H9 (cell line): Measurements from ENCODE around the gene RALGAPA2. TPM values are rescaled to one million over a fixed set of nuclear protein-coding genes. Genes with fewer than 3 reads are reported as not detected.

ENCODE experiments used
- DNase-seq: peaks from one replicate; pipeline ENCODE4 v3.0.0-alpha.2; 2017
- H2AFZ ChIP-seq: one replicate; pipeline ENCODE4 v1.6.1; 2013; ENCODE audit warnings: mild to moderate bottlenecking, low read length, control low read depth, moderate library complexity
- H2AK5ac ChIP-seq: 2 replicates; pipeline ENCODE4 v1.6.1; 2013; ENCODE audit warnings: low read length, control low read depth, mixed read lengths; ENCODE audit not compliant: insufficient read length
- H2BK120ac ChIP-seq: one replicate; pipeline ENCODE4 v1.6.1; 2013; ENCODE audit warnings: low read depth, mild to moderate bottlenecking, low read length, control low read depth, inconsistent platforms; ENCODE audit not compliant: poor library complexity, severe bottlenecking
- H2BK12ac ChIP-seq: 2 replicates; pipeline ENCODE4 v1.6.1; 2013; ENCODE audit warnings: low read length, control low read depth, mixed read lengths, low read depth; ENCODE audit not compliant: insufficient read length
- H2BK15ac ChIP-seq: 2 replicates; pipeline ENCODE4 v1.6.1; 2013; ENCODE audit warnings: low read depth, low read length, control low read depth
- H2BK20ac ChIP-seq: one replicate; pipeline ENCODE4 v1.6.1; 2013; ENCODE audit warnings: low read depth, mild to moderate bottlenecking, low read length, control low read depth, inconsistent platforms; ENCODE audit not compliant: poor library complexity, severe bottlenecking
- H2BK5ac ChIP-seq: 2 replicates; pipeline ENCODE4 v1.6.1; 2013; ENCODE audit warnings: low read length, control low read depth, mixed read lengths; ENCODE audit not compliant: insufficient read length
- H3K14ac ChIP-seq: 2 replicates; pipeline ENCODE4 v1.6.1; 2013; ENCODE audit warnings: low read length, control low read depth; ENCODE audit not compliant: insufficient read depth
- H3K18ac ChIP-seq: 2 replicates; pipeline ENCODE4 v1.6.1; 2013; ENCODE audit warnings: low read depth, mild to moderate bottlenecking, mixed read lengths, low read length, control low read depth; ENCODE audit not compliant: insufficient read length
- H3K23ac ChIP-seq: 2 replicates; pipeline ENCODE4 v1.6.1; 2013; ENCODE audit warnings: low read length, control low read depth, mixed read lengths, low read depth; ENCODE audit not compliant: insufficient read length
- H3K23me2 ChIP-seq: 2 replicates; pipeline ENCODE4 v1.6.1; 2013; ENCODE audit warnings: low read depth, mild to moderate bottlenecking, mixed read lengths, low read length, control low read depth; ENCODE audit not compliant: insufficient read length, poor library complexity, severe bottlenecking
- H3K27ac ChIP-seq: 2 replicates; pipeline ENCODE4 v1.5.1; 2013; ENCODE audit warnings: low read length, control low read depth, mixed read lengths, low read depth; ENCODE audit not compliant: insufficient read length
- H3K27me3 ChIP-seq: 2 replicates; pipeline ENCODE4 v1.6.1; 2013; ENCODE audit warnings: low read length, control low read depth, inconsistent platforms; ENCODE audit not compliant: insufficient read depth
- H3K4ac ChIP-seq: 2 replicates; pipeline ENCODE4 v1.6.1; 2013; ENCODE audit warnings: low read depth, mild to moderate bottlenecking, control low read depth, inconsistent platforms, low read length, moderate library complexity
- H3K4me1 ChIP-seq: 2 replicates; pipeline ENCODE4 v1.6.1; 2013; ENCODE audit warnings: low read length, control low read depth, inconsistent platforms; ENCODE audit not compliant: insufficient read depth
- H3K4me2 ChIP-seq: 2 replicates; pipeline ENCODE4 v1.6.1; 2013; ENCODE audit warnings: low read length, control low read depth, mixed read lengths; ENCODE audit not compliant: insufficient read length, insufficient read depth
- H3K56ac ChIP-seq: 2 replicates; pipeline ENCODE4 v1.6.1; 2013; ENCODE audit warnings: low read depth, mild to moderate bottlenecking, mixed read lengths, low read length, control low read depth; ENCODE audit not compliant: insufficient read length
- H3K79me1 ChIP-seq: 2 replicates; pipeline ENCODE4 v1.6.1; 2013; ENCODE audit warnings: low read depth, mild to moderate bottlenecking, moderate library complexity, low read length, control low read depth, inconsistent platforms; ENCODE audit not compliant: insufficient read depth, poor library complexity, severe bottlenecking
- H3K79me2 ChIP-seq: 2 replicates; pipeline ENCODE4 v1.6.1; 2013; ENCODE audit warnings: low read length, control low read depth, inconsistent platforms; ENCODE audit not compliant: insufficient read depth
- H3K9ac ChIP-seq: 2 replicates; pipeline ENCODE4 v1.6.1; 2013; ENCODE audit warnings: low read length, control low read depth, mixed read lengths; ENCODE audit not compliant: insufficient read length; ENCODE audit errors: extremely low read depth
- H3K9me3 ChIP-seq: one replicate; pipeline ENCODE4 v1.6.1; 2013; ENCODE audit warnings: low read depth, low read length, inconsistent platforms; ENCODE audit not compliant: control insufficient read depth
- H3T11ph ChIP-seq: one replicate; pipeline ENCODE4 v1.6.1; 2013; ENCODE audit warnings: mild to moderate bottlenecking, low read length, control low read depth, inconsistent platforms
- H4K20me1 ChIP-seq: one replicate; pipeline ENCODE4 v1.6.1; 2013; ENCODE audit not compliant: control insufficient read depth, insufficient read length, insufficient read depth
- H4K5ac ChIP-seq: 2 replicates; pipeline ENCODE4 v1.6.1; 2013; ENCODE audit warnings: low read depth, mild to moderate bottlenecking, mixed read lengths, low read length, control low read depth; ENCODE audit not compliant: insufficient read length
- H4K8ac ChIP-seq: replicated peaks from 2 replicates; pipeline ENCODE4 v1.6.1; 2013; ENCODE audit warnings: low read length, control low read depth, mixed read lengths, low read depth; ENCODE audit not compliant: insufficient read length
- H4K91ac ChIP-seq: 2 replicates; pipeline ENCODE4 v1.6.1; 2013; ENCODE audit warnings: low read depth, mild to moderate bottlenecking, moderate library complexity, mixed read lengths, low read length, control low read depth; ENCODE audit not compliant: insufficient read length
- H3K27ac Mint-ChIP-seq, 3 experiments: 2 replicates in 2 of 3; 3 replicates in 1 of 3; pipeline ENCODE4 v1.8.0; 2020 to 2021; ENCODE audit warnings: mixed read lengths in 3 of 3, mild to moderate bottlenecking in 1 of 3, moderate library complexity in 1 of 3
- H3K27me3 Mint-ChIP-seq: 2 replicates; pipeline ENCODE4 v1.8.0; 2021; ENCODE audit warnings: low read depth, mild to moderate bottlenecking, moderate library complexity, mixed read lengths
- H3K36me3 Mint-ChIP-seq, 3 experiments: 2 replicates in 2 of 3; 3 replicates in 1 of 3; pipeline ENCODE4 v1.8.0; 2020 to 2021; ENCODE audit warnings: low read depth in 3 of 3, mixed read lengths in 3 of 3; ENCODE audit not compliant: insufficient read depth in 1 of 3
- H3K4me1 Mint-ChIP-seq, 2 experiments: 2 replicates each; pipeline ENCODE4 v1.8.0; 2020; ENCODE audit warnings: mixed read lengths in 2 of 2
- H3K4me3 Mint-ChIP-seq, 2 experiments: 2 replicates in 1 of 2; 3 replicates in 1 of 2; pipeline ENCODE4 v1.8.0; 2020 to 2021; ENCODE audit warnings: mild to moderate bottlenecking in 2 of 2, mixed read lengths in 2 of 2, moderate library complexity in 1 of 2
- H3K9me3 Mint-ChIP-seq, 2 experiments: 2 replicates in 1 of 2; 3 replicates in 1 of 2; pipeline ENCODE4 v1.8.0; 2020; ENCODE audit warnings: mild to moderate bottlenecking in 2 of 2, mixed read lengths in 2 of 2, moderate library complexity in 1 of 2
- CTCF ChIP-seq: fragments of 200-600 bp; sonication (generic); conservative IDR thresholded peaks from 3 replicates; pipeline ENCODE4 v1.8.0; 2021; ENCODE audit warnings: antibody characterized with exemption, mild to moderate bottlenecking
- WGBS: extraction: QIAGEN DNeasy Blood & Tissue Kit; methylation state at CpG from one replicate; pipeline ENCODE4 v1.1.7; 2013; ENCODE audit warnings: missing lambda C conversion rate, low lambda C conversion rate, mixed read lengths; ENCODE audit not compliant: insufficient read length; ENCODE audit errors: extremely low coverage; 5-methylcytosine and 5-hydroxymethylcytosine counted together
- total RNA-seq: library from RNA; stranded (reverse); gene quantifications from 2 replicates; pipeline ENCODE4 v1.2.1, GENCODE V29; 2021

RALGAPA2 gene
- total RNA-seq, 1 experiment from 2014 or later = 16.6 TPM

GRCh38 chr20:20554951-20555350 is 157.5 kb downstream of the RALGAPA2 start:
- no peaks in the 10 kb centered on the region for H3K27me3 ChIP-seq
- H3K4me3 Mint-ChIP-seq = no peak overlapping the region
- no peaks in the 10 kb centered on the region for H3K79me1 ChIP-seq
- H3K27me3 Mint-ChIP-seq = no peaks in the 10 kb centered on the region
- H3K9me3 ChIP-seq = peaks cover 4% of the 10 kb centered on the region
- no peak overlapping the region for H3K9ac ChIP-seq
- no peak overlapping the region for H3K23ac ChIP-seq
- H2BK15ac ChIP-seq = no peak overlapping the region
- no peak for TF ChIP-seq CTCF
- no peak overlapping the region for H3K18ac ChIP-seq
- no peak for DNase-seq
- H2BK5ac ChIP-seq = no peak overlapping the region
- peaks cover 0 to 4% of the 10 kb centered on the region in 2 experiments; a peak in 2 of 5 replicates for H3K9me3 Mint-ChIP-seq
- no CpG with 5 or more reads among the region's 2 CpGs for WGBS
- no peak overlapping the region for H4K5ac ChIP-seq
- H3K27ac Mint-ChIP-seq = no peak overlapping the region
- no peak overlapping the region for H3K4me2 ChIP-seq
- no peak overlapping the region for H3K56ac ChIP-seq
- no peaks in the 10 kb centered on the region for H3K79me2 ChIP-seq
- no peak overlapping the region for H2AK5ac ChIP-seq
- H3K4me1 Mint-ChIP-seq = peaks cover 7 to 9% of the 10 kb centered on the region in 2 experiments
- H3K4me1 ChIP-seq = no peaks in the 10 kb centered on the region
- peaks cover 12 to 21% (median 13%) of the 10 kb centered on the region in 3 experiments for H3K36me3 Mint-ChIP-seq
- H2BK120ac ChIP-seq = no peak overlapping the region
- no peak overlapping the region for H3K4ac ChIP-seq
- no peak overlapping the region for H4K91ac ChIP-seq
- no peak overlapping the region for H2BK12ac ChIP-seq
- no peak overlapping the region for H4K8ac ChIP-seq
- no peaks in the 10 kb centered on the region for H3K23me2 ChIP-seq
- no peaks in the 10 kb centered on the region for H4K20me1 ChIP-seq
- H2AFZ ChIP-seq = no peak overlapping the region
- no peak overlapping the region for H3K27ac ChIP-seq
- H3K14ac ChIP-seq = no peak overlapping the region
- no peak overlapping the region for H3T11ph ChIP-seq
- no peak overlapping the region for H2BK20ac ChIP-seq
